AG04450 (cell line): ENCODE data around the gene WWOX. TPM values are rescaled to one million over a fixed set of nuclear protein-coding genes. Genes with fewer than 3 reads are reported as not detected.

Source experiments
- CTCF ChIA-PET: fragments of 300-600, 350-600 bp; formaldehyde crosslinking; extraction: SDS; loops from one replicate; lab custom pipeline; 2022; ENCODE audit warnings: antibody characterized with exemption, inconsistent platforms; lab: Charles Lee
- POLR2A ChIA-PET: fragments of 350-600 bp; formaldehyde crosslinking; extraction: SDS; loops from one replicate; lab custom pipeline; 2021; ENCODE audit warnings: antibody characterized with exemption, inconsistent platforms; lab: Yijun Ruan, JAX
- DNase-seq: peaks from one replicate; pipeline ENCODE4 v3.0.0-alpha.2; 2011; ENCODE audit warnings: low read depth, low spot score
- H3K27ac ChIP-seq: one replicate; pipeline ENCODE4 v1.5.1; 2012; ENCODE audit warnings: low read depth, low read length, control low read depth
- H3K27me3 ChIP-seq: one replicate; pipeline ENCODE4 v1.6.0; 2012; ENCODE audit warnings: low read length; ENCODE audit not compliant: control insufficient read depth, insufficient read depth
- H3K4me3 ChIP-seq: 2 replicates; pipeline ENCODE4 v1.5.1; 2011; ENCODE audit warnings: mild to moderate bottlenecking, low read depth, low read length, control low read depth
- H3K9me3 ChIP-seq: 2 replicates; pipeline ENCODE4 v1.5.1; 2012; ENCODE audit warnings: low read length; ENCODE audit not compliant: control insufficient read depth, insufficient read depth
- polyA plus RNA-seq: library from polyadenylated mRNA; depleted of rRNA; stranded (reverse); fragments of >200 nt; gene quantifications from 2 replicates; pipeline ENCODE4 v1.2.3, GENCODE V29; 2011
- TF ChIP-seq, protein P1 (sequence below): IDR thresholded peaks from 2 replicates; pipeline ENCODE4 v1.5.1; 2011; ENCODE audit warnings: low read depth, low read length, control low read depth, inconsistent platforms

WWOX gene
- polyA plus RNA-seq, 1 experiment, result 2.1 TPM

DNA sequence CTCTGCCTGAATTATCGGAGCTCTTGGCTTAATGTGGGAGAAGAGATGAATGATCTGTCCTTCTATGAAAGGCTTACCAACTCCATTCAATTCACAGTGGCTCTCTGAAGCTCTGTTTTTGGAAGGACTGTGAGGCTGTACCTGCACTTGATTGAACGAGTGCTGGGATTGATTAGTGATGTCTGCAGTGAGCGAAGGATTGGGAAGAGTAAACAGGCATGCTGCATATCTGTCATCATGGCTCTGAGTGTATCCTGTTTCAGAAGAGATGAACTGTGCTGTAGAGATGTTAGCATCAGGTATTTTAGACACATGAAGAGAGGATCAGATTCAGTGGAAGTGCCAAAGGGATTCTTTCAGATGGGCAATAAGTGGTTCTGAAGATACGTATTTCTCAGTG lies 937.1 kb downstream of the WWOX start:
- POLR2A ChIA-PET, result no interaction called here
- DNase-seq, result no peak
- H3K9me3 ChIP-seq, result peaks cover 48% of the 10 kb centered on the region
- no peaks in the 10 kb centered on the region for H3K27me3 ChIP-seq
- no peak overlapping the region for H3K27ac ChIP-seq
- TF ChIP-seq, protein P1, sequence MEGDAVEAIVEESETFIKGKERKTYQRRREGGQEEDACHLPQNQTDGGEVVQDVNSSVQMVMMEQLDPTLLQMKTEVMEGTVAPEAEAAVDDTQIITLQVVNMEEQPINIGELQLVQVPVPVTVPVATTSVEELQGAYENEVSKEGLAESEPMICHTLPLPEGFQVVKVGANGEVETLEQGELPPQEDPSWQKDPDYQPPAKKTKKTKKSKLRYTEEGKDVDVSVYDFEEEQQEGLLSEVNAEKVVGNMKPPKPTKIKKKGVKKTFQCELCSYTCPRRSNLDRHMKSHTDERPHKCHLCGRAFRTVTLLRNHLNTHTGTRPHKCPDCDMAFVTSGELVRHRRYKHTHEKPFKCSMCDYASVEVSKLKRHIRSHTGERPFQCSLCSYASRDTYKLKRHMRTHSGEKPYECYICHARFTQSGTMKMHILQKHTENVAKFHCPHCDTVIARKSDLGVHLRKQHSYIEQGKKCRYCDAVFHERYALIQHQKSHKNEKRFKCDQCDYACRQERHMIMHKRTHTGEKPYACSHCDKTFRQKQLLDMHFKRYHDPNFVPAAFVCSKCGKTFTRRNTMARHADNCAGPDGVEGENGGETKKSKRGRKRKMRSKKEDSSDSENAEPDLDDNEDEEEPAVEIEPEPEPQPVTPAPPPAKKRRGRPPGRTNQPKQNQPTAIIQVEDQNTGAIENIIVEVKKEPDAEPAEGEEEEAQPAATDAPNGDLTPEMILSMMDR, result no peak
- CTCF ChIA-PET, result no interaction called here
- H3K4me3 ChIP-seq, result no peak overlapping the region

DNA sequence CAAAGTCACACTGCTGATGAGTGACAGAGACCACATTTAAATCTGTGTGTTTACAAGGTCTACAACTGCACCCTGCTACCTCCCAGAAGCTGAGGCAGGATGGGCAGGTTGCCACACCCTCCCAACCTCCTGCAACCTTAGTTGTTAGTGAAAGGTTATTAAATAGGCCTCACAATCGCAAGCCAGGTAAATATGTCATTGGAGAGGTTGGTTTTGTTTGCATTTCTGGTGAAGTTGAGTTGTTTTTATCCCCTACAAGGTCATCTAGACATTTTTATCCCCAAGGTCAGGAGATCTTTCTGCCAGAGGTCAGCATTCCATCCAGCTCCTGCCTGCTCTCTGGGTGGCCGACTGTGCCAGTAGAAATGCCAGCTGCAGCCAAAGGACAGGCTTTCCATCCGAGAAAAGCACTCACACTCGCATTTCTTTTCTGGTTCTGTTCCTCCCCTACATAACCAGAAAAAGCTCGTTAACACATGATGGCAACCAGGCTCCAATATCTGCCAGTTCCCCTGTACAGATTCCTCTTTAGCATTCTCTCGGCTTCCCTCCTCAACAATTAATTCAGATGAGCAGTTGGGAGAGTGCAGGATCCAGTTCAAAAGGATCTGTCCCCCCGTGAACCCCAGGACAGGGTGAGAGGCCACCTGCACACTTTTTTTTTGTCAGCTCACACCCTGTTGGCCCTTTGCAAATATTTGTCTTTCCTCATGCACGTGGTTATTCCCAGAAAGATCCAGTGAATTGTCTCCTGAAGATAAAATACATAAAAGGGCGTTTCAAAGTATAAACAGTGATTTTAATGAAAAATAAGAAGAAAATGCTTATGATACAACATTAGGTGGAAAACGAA lies 938.3 kb downstream of the WWOX start:
- ChIA-PET POLR2A (no interaction called here), CTCF (no interaction called here)
- no peak overlapping the region for H3K4me3 ChIP-seq

DNA sequence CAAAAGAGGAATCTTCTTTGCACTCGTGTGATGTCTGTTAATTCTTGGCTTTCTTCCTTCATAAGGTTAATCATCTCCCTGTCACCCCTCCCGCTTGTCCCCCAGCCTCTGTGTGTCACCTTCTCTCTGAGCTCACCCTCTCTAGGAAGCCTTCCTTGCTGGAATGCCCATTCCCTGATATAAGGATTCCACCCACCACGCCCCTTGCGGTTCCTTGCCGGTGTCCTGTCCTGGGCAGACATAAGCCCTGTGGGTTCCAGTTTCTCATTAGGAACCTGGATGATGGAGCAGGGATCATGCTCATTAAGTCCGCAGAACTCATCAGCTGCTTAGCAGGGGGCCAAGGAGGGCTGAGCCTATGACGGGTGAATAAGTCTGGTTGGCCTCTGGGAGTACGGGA lies 941.8 kb downstream of the WWOX start:
- Histone ChIP-seq H3K27ac (no peak overlapping the region), H3K4me3 (no peak overlapping the region), H3K27me3 (no peaks in the 10 kb centered on the region), H3K9me3 (peaks cover 52% of the 10 kb centered on the region)
- DNase-seq, result no peak
- CTCF ChIA-PET, result no interaction called here
- POLR2A ChIA-PET, result no interaction called here
- TF ChIP-seq, protein P1, result no peak

More for the DNA sequence above, 938.3 kb downstream of the WWOX start:
- TF ChIP-seq, protein P1, result no peak
- DNase-seq, result no peak
- no peaks in the 10 kb centered on the region for H3K27me3 ChIP-seq
- no peak overlapping the region for H3K27ac ChIP-seq
- H3K9me3 ChIP-seq, result peaks cover 48% of the 10 kb centered on the region

DNA sequence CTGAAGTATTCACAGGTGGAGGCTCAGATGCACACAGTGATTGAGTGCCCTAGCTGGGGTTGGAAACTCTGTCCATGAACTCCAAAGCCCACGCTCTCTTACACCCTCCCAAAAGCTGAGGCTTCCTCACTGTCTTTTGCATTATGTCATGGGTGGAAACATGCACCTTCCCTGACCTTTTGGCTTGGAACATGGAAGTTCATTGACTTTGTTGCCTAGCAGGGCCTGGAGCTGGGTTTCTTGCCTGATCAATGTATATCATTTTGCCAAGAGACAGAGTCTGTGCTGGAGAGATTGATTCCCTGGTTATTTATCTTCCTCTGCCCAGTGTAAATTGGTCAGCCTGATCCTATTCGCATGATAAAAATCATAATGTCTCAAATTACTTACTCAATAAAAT lies 942.7 kb downstream of the WWOX start:
- CTCF ChIA-PET, result no interaction called here
- H3K27ac ChIP-seq, result no peak overlapping the region
- H3K27me3 ChIP-seq, result no peaks in the 10 kb centered on the region
- H3K9me3 ChIP-seq, result peaks cover 46% of the 10 kb centered on the region
- TF ChIP-seq, protein P1, result no peak
- H3K4me3 ChIP-seq, result no peak overlapping the region
- DNase-seq, result no peak
- POLR2A ChIA-PET, result no interaction called here

DNA sequence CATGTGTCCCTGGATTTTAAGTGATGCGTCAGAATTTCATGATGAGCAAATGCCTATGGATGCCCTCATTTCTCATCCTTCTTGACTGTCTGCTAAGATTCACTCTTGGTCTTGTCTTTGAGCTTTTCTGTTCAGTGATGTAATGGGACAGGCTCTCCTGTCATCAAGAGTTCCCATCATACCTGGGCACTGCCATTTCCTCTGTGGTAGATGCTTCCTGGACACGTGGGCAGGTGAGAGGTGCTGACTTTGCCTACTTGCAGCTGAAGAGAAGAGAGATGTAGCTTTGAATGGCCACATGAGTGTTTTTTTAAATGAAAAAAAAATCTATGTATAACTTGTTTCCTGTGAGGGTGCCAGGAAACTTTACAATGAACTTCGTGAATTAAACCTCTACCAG lies 943.4 kb downstream of the WWOX start:
- no peak overlapping the region for H3K27ac ChIP-seq
- H3K9me3 ChIP-seq, result peaks cover 40% of the 10 kb centered on the region
- TF ChIP-seq, protein P1, result no peak
- no peaks in the 10 kb centered on the region for H3K27me3 ChIP-seq
- no peak overlapping the region for H3K4me3 ChIP-seq
- POLR2A ChIA-PET, result no interaction called here
- CTCF ChIA-PET, result no interaction called here
- no peak for DNase-seq
